ENCODE data around the gene FN1.

The FN1 gene

DNA sequence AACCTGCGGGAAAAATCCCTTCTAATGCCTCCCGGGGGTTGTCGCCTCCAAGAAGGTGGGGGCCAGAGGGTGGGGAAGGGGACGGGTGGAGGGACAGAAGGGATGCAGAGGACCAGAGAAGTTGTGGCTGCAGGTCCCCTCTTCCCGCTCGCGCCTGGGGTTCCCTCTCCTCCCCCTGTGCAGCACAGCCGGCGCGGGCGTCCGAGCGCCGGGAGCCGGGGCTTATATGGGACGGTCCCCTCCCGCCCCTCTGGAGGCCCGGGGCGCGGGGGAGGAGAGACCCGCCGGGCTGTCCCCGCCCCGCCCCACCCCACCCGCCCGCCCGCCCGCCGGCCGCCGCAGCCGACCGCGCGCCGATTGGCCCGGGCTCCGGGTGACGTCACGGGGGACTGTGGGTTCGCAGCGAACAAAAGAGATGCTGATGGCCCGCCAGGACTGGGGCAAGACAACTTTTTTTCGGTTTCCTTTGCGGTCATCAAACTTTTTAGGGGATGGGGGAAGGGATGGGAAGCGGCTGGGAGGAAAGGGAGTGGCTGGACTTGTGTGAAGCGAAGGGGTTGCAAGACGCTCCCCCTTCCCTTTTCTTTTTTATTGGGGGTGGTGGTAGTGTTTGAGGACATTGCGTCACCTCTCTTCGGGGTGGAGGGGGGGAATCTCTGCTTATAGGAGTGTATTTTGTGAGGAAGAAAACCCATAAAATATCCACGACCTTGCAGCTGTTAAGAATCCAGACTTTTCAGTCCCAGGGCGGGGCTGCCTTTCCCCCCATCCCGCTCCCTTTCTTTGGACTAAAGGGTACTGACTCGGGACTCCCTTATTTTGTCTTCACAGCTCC is at the start of gene FN1:
FN1 (minus strand) TSS at position 199 of the 835 bp plus-strand sequence. CDS start 266 bp downstream, outside the sequence.
- DNase-seq (ENCODE audit: low spot score): peak; percentile 71

DNA sequence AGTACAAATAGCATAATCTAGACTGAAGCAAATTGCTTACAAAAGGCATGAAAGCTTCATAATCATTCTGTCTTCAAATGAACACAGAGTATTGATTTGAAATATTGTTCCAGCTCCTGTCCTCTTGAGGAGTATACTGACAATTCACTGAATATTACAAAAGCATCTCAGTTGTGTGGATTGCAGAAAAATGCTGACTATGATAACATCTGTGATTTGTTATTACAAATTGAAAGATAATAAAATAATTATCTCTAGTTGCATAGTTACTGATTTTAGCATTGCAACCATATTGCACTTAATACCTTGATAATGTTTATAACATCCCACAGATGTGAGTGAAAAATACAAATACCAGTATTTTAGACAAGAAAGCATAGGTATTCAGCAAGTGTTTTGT is 49.2 kb upstream of the FN1 start:
- no peak for DNase-seq (ENCODE audit: low spot score)

- no peak for DNase-seq (ENCODE audit: low spot score)
Measured at GRCh38 chr2:215484570-215484969, 48.7 kb upstream of the FN1 start.

DNA sequence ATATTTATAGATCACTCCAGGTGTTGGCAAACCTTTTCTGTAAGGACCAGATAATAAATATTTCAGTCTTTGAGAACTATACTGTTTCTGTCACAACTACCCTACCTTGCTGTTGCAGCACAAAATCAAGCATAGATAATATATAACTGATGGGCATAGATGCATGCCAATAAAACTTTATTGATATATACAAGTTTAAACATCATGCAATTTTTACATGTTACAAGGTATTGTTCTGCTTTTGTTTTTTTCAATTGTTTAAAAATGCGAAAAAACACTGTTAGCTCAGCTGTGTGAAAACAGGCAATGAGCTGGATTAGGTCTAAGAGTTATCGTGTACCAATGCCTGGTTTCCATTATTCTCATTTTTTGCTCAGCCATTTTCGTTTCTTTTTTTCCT is 47.6 kb upstream of the FN1 start:
- no peak for DNase-seq (ENCODE audit: low spot score)

DNA sequence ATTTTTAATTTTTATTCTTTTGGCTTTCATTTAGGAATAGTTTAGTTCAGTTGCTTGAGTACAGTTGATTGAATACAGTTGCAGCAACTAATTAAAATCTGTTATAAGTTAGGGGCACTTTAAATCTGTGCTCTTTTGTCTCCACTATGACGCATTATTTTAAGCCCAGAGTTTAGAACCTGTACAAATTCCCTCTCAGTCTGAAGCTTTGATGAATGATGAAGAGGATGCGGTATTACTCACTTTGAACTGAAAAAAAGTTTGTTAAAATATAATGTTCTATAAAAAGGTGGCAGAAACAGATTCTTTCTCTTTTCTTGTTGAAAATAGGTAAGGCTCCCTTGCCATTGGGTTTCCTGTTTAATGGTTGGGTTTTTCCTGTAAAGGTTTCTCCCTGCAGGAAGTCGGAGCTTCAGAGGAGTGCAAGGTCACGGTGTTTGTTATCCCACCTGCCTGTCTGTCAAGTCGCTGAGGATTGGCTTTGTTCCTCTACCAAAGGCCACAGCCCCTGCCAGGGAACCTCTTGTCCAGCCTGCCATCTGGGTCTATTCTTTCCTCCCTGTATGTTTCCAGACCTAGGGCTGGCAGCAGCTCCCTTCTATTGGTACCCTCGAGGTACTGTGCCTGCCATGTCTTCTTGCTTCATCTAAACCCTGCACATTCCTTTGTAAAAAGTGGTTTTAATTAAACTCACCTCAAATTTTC is 43.8 kb upstream of the FN1 start:
- no peak for DNase-seq (ENCODE audit: low spot score)

GRCh38 chr2:215479121-215479520 is 43.3 kb upstream of the FN1 start:
- DNase-seq (ENCODE audit: low spot score): no peak

GRCh38 chr2:215476424-215476823 is 40.6 kb upstream of the FN1 start:
- DNase-seq (ENCODE audit: low spot score): no peak

- DNase-seq (ENCODE audit: low spot score): no peak
Measured at GRCh38 chr2:215466097-215466909, 30.4 kb upstream of the FN1 start.

DNA sequence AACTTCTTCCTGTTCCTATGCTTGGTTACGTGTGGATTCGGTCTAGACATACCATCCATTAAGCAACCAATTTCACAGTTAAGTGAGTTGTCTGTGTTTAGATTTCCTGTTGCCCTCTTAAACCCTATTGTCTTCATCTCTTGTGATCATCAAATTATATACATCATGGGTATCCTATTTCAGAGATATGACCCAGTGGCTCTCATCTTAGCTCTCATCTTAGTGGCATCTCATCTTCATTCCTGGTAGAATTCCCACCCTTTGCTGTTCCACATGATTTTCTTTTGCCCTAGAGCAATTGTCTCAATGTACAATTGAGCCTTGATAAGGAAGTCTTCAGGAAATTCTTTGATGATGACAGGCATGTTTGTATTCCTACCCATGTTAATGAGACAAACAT is 29.4 kb upstream of the FN1 start:
- no peak for DNase-seq (ENCODE audit: low spot score)

- no peak for DNase-seq (ENCODE audit: low spot score)
Measured at GRCh38 chr2:215461836-215462532, 26.1 kb upstream of the FN1 start.

- DNase-seq (ENCODE audit: low spot score): no peak
Measured at GRCh38 chr2:215460682-215461382, 25.0 kb upstream of the FN1 start.

DNA sequence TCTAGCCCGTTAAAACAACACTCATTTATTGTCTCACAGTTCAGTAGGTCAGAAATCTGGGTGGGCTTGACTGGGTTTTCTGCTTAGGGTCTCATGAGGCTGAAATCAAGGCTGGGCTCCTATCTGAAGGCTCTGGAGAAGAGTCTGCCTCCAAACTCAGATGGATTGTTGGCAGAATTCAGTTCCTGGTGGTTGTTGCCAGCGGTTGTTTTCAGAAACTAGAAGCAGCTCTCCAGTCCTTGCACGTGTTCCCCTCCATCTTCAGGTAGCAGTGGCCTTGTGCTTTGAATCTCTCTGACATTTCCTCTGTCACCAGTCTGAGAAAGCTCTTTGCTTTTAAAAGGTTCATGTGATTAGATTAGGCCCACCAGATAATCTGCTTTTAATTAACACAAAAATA is 20.1 kb upstream of the FN1 start:
- DNase-seq (ENCODE audit: low spot score): no peak

DNA sequence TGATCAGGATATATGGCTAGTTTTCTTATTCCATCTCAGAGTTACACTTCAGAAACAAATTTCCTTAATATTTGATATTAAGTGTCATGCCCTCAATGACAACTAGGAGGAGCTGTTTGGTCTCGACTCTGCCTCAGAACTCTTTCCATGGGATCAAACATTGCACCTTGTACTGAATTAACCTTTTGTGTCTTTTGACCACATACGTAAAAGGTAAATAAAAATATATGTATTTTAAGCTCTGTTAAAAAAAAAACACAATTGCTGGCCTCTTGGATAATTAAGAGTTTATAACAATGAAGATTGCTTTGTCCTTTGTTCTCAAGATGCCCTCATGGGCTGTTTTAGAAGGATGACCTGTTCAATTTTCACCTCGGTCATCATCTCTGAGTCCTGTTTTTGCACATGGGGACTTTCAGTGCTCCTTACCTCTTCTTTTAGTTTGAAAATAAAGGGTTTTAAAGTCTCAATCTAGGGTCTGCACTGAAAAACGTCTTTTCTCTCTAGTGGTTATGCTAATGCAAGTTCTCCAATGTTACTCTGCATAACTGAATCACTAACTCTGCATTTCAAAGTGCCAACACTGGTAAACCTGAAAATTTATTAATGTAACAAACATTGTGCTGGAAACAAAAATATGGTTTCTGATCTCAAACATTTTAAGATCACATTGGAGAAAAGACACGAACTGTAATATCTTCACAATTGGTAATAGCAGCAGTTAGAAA is 18.8 kb upstream of the FN1 start:
- DNase-seq (ENCODE audit: low spot score): peak; percentile 17

DNA sequence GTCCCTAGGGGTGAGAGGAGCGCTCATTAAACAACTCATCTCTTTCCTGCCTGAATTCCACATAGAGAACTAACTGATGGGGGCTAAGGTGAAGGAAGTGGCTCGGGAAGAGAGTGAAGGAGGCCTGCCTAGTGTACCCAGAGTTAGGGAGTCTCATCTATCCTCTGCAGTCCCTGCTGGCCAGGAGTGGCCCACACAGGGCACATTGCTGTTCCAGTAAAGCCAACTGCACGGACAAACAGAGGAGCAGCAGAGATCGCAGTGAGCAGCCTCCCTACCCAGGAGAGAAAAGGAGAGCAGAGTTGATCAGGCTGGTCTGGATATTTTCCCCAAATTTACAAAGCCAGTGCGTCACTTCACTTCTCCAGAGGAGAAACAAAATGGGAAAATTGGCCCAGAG is 16.9 kb upstream of the FN1 start:
- DNase-seq (ENCODE audit: low spot score): no peak

DNA sequence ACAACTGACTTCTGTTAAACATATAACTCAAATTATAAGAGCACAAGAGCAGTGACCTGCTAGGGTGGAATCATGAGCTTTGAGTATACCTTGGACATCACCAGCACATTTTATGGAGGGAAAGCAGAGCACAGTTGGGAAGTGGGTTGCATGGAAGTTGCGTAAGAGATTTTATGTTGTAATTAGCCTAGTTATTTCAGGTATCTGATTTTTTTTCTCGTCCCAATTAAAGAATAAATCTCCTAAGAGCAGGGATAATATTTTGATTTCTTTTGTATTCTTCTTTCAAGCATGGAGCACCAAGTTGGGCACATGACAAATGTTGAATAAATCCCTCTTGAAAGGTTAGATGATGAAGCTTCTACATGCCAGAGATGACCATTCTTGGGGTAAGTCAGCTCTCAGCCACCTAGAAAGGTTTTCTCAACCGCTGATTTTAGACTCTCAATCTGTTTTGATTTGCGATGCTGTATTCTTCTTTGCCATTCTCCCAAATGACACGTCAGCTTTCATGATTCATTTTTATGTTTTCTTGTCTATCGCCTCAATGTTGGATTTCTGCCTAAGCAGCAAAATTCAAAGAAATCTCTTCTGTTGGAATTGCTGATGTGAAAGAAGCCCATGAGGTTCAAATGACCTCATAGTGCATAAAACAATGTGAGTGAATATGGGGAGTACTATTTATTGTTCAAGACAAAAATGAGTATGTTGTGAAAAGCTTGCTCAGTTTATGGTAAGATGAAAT is 15.3 kb upstream of the FN1 start:
- no peak for DNase-seq (ENCODE audit: low spot score)

GRCh38 chr2:215450188-215451011 is 14.5 kb upstream of the FN1 start:
- DNase-seq (ENCODE audit: low spot score): no peak

GRCh38 chr2:215447673-215448081 is 11.8 kb upstream of the FN1 start:
- no peak for DNase-seq (ENCODE audit: low spot score)

GRCh38 chr2:215447056-215447455 is 11.2 kb upstream of the FN1 start:
- DNase-seq (ENCODE audit: low spot score): no peak

DNA sequence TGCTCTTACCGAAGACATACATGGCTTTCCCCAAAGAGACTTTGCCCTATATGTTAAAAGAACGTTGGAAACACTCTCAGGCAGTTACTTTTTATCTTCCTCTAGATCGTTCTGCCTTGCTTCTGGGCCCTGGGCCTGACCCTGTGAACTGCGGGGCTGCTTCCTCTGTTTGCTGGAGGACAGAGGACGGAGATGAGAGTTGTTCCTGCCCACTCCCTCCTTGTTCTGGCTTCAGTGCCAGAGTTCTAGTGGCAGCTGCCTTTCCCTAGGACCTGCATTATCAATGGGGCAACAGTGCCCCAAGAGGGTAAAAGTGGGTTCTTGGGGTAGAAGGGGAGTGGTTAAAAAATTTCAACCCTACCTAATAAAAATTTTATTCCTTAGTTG is 6.5 kb upstream of the FN1 start:
- DNase-seq (ENCODE audit: low spot score): no peak

Measured in germinal center (tissue), 1 donor.